WTC11 (cell line): ENCODE results near the gene NFATC3. TPM values are rescaled to one million over a fixed set of nuclear protein-coding genes. Genes with fewer than 3 reads are reported as not detected.

Source experiments
- ATAC-seq: fragments of 200-7000 bp; cut with Tn5 transposase; 2 replicates; pipeline ENCODE4 v1.10.0; 2021; ENCODE audit warnings: mild to moderate bottlenecking, moderate library complexity
- CTCF ChIA-PET: fragments of 300-600 bp; sonication (Branson Sonifier 250); formaldehyde crosslinking; loops from one replicate; lab custom pipeline; 2021; ENCODE audit warnings: antibody characterized with exemption; lab: Charles Lee
- POLR2A ChIA-PET: fragments of 350-600 bp; sonication (Branson Sonifier 250); formaldehyde crosslinking; loops from one replicate; lab custom pipeline; 2021; ENCODE audit warnings: antibody characterized with exemption; lab: Charles Lee
- DNase-seq: peaks from one replicate; pipeline ENCODE4 v3.0.0; 2021; ENCODE audit warnings: low spot score
- H3K27ac Mint-ChIP-seq: 2 replicates; pipeline ENCODE4 v1.8.0; 2021; ENCODE audit warnings: mixed read lengths
- H3K27me3 Mint-ChIP-seq: 2 replicates; pipeline ENCODE4 v1.8.0; 2021; ENCODE audit warnings: low read depth, mild to moderate bottlenecking, moderate library complexity, mixed read lengths
- H3K36me3 Mint-ChIP-seq: 2 replicates; pipeline ENCODE4 v1.8.0; 2021; ENCODE audit warnings: mixed read lengths
- H3K4me1 Mint-ChIP-seq: 2 replicates; pipeline ENCODE4 v1.8.0; 2022; ENCODE audit warnings: mixed read lengths
- H3K4me3 Mint-ChIP-seq: 2 replicates; pipeline ENCODE4 v1.8.0; 2021; ENCODE audit warnings: mild to moderate bottlenecking, moderate library complexity, mixed read lengths
- H3K9me3 Mint-ChIP-seq: 2 replicates; pipeline ENCODE4 v1.8.0; 2021; ENCODE audit warnings: mixed read lengths
- CBFB ChIP-seq: sonication (generic); formaldehyde crosslinking; IDR thresholded peaks from 2 replicates; pipeline ENCODE4 v1.8.1; 2022; ENCODE audit warnings: mild to moderate bottlenecking, low read depth, missing genetic modification reagents
- CREM ChIP-seq: sonication (generic); formaldehyde crosslinking; IDR thresholded peaks from 2 replicates; pipeline ENCODE4 v1.8.1; 2022; ENCODE audit warnings: mild to moderate bottlenecking, missing genetic modification reagents, moderate library complexity
- FOXJ3 ChIP-seq: sonication (generic); formaldehyde crosslinking; IDR thresholded peaks from 2 replicates; pipeline ENCODE4 v1.9.0; 2021; ENCODE audit warnings: missing genetic modification reagents, mild to moderate bottlenecking, borderline replicate concordance
- GRHL2 ChIP-seq: fragments of 250-450 bp; sonication (Bioruptor Pico); IDR thresholded peaks from 2 replicates; pipeline ENCODE4 v1.8.0; 2022; ENCODE audit warnings: mild to moderate bottlenecking, moderate library complexity; ENCODE audit not compliant: insufficient replicate concordance, severe bottlenecking
- RORB ChIP-seq: fragments of 250-450 bp; sonication (Bioruptor Pico); IDR thresholded peaks from 2 replicates; pipeline ENCODE4 v1.9.0; 2021; ENCODE audit warnings: mild to moderate bottlenecking
- TEAD1 ChIP-seq: sonication (generic); formaldehyde crosslinking; IDR thresholded peaks from 2 replicates; pipeline ENCODE4 v1.8.0; 2022; ENCODE audit warnings: mild to moderate bottlenecking, missing genetic modification reagents
- TEAD4 ChIP-seq: sonication (generic); formaldehyde crosslinking; IDR thresholded peaks from 2 replicates; pipeline ENCODE4 v1.8.0; 2022; ENCODE audit warnings: mild to moderate bottlenecking, missing genetic modification reagents
- TP53 ChIP-seq: sonication (generic); formaldehyde crosslinking; IDR thresholded peaks from 2 replicates; pipeline ENCODE4 v1.8.1; 2023; ENCODE audit warnings: mild to moderate bottlenecking, missing genetic modification reagents
- ZNF219 ChIP-seq: sonication (generic); formaldehyde crosslinking; IDR thresholded peaks from 2 replicates; pipeline ENCODE4 v1.8.0; 2023; ENCODE audit warnings: missing genetic modification reagents, mild to moderate bottlenecking, borderline replicate concordance
- ZNF263 ChIP-seq: sonication (generic); formaldehyde crosslinking; IDR thresholded peaks from 2 replicates; pipeline ENCODE4 v1.8.1; 2022; ENCODE audit warnings: low read depth, mild to moderate bottlenecking, moderate library complexity, missing genetic modification reagents
- ZNF416 ChIP-seq: fragments of 250-450 bp; sonication (Bioruptor Pico); IDR thresholded peaks from 2 replicates; pipeline ENCODE4 v1.9.0; 2021; ENCODE audit warnings: mild to moderate bottlenecking, inconsistent platforms
- total RNA-seq: library from RNA; stranded (reverse); gene quantifications from 3 replicates; pipeline ENCODE4 v1.2.3, GENCODE V29; 2021
- TF ChIP-seq, protein P1 (sequence below): sonication (generic); formaldehyde crosslinking; IDR thresholded peaks from 2 replicates; pipeline ENCODE4 v1.8.1; 2023; ENCODE audit warnings: mild to moderate bottlenecking, missing genetic modification reagents, moderate library complexity
- TF ChIP-seq, protein P2 (sequence below): sonication (generic); formaldehyde crosslinking; IDR thresholded peaks from 2 replicates; pipeline ENCODE4 v1.8.0; 2022; ENCODE audit warnings: missing genetic modification reagents
- TF ChIP-seq, protein P3 (sequence below): fragments of 250-450 bp; sonication (Bioruptor Pico); IDR thresholded peaks from 2 replicates; pipeline ENCODE4 v1.9.0; 2021; ENCODE audit warnings: mild to moderate bottlenecking, borderline replicate concordance
- TF ChIP-seq, protein P4 (sequence below): sonication (generic); formaldehyde crosslinking; IDR thresholded peaks from 2 replicates; pipeline ENCODE4 v1.8.0; 2022; ENCODE audit warnings: mild to moderate bottlenecking, missing genetic modification reagents
- TF ChIP-seq, protein P5 (sequence below): sonication (generic); formaldehyde crosslinking; IDR thresholded peaks from 2 replicates; pipeline ENCODE4 v1.8.1; 2023; ENCODE audit warnings: mild to moderate bottlenecking, missing genetic modification reagents, moderate library complexity
- TF ChIP-seq, protein P6 (sequence below): sonication (generic); formaldehyde crosslinking; IDR thresholded peaks from 2 replicates; pipeline ENCODE4 v1.8.1; 2023; ENCODE audit warnings: mild to moderate bottlenecking, missing genetic modification reagents, borderline replicate concordance
- TF ChIP-seq, protein P7 (sequence below): fragments of 200-600 bp; IDR thresholded peaks from 2 replicates; pipeline ENCODE4 v1.8.0; 2022; ENCODE audit warnings: antibody characterized with exemption
- TF ChIP-seq, protein P8 (sequence below): fragments of 250-450 bp; sonication (Bioruptor Pico); IDR thresholded peaks from 2 replicates; pipeline ENCODE4 v1.9.0; 2021; ENCODE audit warnings: moderate library complexity, mild to moderate bottlenecking, inconsistent platforms, borderline replicate concordance

NFATC3 gene
- total RNA-seq, 1 experiment from 2014 or later, result 34.6 TPM

DNA sequence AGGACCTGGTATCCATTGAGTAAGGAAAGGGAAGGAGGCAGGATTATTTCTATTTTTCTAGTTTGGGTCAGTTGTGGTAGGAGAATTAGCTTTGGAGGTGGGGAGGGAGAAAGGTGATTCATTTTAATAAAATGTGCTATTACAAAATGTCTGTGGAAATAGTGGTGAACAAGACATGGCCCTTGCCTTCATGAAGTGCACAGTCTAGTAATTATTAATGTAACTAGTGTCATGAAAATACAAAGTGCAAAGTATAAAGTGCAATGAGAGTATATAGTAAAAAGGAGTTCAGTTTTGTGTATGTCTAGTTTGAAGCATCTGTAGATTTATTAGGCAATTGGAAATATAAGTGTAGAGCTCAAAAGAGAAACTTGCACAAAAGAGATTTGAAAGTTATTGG is 11.9 kb downstream of the NFATC3 start:
- peak overlapping the region; percentile 12; the same call in 1 of the 2 replicates for H3K27ac Mint-ChIP-seq
- H3K4me1 Mint-ChIP-seq, result peaks cover 27% of the 10 kb centered on the region
- CTCF ChIA-PET, result no interaction called here
- DNase-seq (no peak), ATAC-seq (no peak)
- no peak overlapping the region for H3K4me3 Mint-ChIP-seq
- POLR2A ChIA-PET, result interaction anchor here (0.6 kb wide), 1 partner anchor 24 kb away, joined by 3 read pairs; no protein-coding TSS in a partner anchor
- TF ChIP-seq TEAD4, result no peak
- TF ChIP-seq ZNF263 (CRISPR knock-in tag), result no peak
- no peak for TF ChIP-seq ZNF219 (CRISPR knock-in tag)
- no peak for TF ChIP-seq TEAD1
- TF ChIP-seq, protein P1, sequence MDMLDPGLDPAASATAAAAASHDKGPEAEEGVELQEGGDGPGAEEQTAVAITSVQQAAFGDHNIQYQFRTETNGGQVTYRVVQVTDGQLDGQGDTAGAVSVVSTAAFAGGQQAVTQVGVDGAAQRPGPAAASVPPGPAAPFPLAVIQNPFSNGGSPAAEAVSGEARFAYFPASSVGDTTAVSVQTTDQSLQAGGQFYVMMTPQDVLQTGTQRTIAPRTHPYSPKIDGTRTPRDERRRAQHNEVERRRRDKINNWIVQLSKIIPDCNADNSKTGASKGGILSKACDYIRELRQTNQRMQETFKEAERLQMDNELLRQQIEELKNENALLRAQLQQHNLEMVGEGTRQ, result no peak
- TF ChIP-seq CREM (CRISPR knock-in tag), result no peak
- TF ChIP-seq, protein P2, sequence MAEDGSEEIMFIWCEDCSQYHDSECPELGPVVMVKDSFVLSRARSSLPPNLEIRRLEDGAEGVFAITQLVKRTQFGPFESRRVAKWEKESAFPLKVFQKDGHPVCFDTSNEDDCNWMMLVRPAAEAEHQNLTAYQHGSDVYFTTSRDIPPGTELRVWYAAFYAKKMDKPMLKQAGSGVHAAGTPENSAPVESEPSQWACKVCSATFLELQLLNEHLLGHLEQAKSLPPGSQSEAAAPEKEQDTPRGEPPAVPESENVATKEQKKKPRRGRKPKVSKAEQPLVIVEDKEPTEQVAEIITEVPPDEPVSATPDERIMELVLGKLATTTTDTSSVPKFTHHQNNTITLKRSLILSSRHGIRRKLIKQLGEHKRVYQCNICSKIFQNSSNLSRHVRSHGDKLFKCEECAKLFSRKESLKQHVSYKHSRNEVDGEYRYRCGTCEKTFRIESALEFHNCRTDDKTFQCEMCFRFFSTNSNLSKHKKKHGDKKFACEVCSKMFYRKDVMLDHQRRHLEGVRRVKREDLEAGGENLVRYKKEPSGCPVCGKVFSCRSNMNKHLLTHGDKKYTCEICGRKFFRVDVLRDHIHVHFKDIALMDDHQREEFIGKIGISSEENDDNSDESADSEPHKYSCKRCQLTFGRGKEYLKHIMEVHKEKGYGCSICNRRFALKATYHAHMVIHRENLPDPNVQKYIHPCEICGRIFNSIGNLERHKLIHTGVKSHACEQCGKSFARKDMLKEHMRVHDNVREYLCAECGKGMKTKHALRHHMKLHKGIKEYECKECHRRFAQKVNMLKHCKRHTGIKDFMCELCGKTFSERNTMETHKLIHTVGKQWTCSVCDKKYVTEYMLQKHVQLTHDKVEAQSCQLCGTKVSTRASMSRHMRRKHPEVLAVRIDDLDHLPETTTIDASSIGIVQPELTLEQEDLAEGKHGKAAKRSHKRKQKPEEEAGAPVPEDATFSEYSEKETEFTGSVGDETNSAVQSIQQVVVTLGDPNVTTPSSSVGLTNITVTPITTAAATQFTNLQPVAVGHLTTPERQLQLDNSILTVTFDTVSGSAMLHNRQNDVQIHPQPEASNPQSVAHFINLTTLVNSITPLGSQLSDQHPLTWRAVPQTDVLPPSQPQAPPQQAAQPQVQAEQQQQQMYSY (CRISPR knock-in tag), result no peak
- TF ChIP-seq GRHL2 (CRISPR knock-in tag), result no peak
- TF ChIP-seq TP53 (CRISPR knock-in tag), result no peak
- TF ChIP-seq RORB, result no peak
- TF ChIP-seq ZNF416 (CRISPR knock-in tag), result no peak
- TF ChIP-seq, protein P3, sequence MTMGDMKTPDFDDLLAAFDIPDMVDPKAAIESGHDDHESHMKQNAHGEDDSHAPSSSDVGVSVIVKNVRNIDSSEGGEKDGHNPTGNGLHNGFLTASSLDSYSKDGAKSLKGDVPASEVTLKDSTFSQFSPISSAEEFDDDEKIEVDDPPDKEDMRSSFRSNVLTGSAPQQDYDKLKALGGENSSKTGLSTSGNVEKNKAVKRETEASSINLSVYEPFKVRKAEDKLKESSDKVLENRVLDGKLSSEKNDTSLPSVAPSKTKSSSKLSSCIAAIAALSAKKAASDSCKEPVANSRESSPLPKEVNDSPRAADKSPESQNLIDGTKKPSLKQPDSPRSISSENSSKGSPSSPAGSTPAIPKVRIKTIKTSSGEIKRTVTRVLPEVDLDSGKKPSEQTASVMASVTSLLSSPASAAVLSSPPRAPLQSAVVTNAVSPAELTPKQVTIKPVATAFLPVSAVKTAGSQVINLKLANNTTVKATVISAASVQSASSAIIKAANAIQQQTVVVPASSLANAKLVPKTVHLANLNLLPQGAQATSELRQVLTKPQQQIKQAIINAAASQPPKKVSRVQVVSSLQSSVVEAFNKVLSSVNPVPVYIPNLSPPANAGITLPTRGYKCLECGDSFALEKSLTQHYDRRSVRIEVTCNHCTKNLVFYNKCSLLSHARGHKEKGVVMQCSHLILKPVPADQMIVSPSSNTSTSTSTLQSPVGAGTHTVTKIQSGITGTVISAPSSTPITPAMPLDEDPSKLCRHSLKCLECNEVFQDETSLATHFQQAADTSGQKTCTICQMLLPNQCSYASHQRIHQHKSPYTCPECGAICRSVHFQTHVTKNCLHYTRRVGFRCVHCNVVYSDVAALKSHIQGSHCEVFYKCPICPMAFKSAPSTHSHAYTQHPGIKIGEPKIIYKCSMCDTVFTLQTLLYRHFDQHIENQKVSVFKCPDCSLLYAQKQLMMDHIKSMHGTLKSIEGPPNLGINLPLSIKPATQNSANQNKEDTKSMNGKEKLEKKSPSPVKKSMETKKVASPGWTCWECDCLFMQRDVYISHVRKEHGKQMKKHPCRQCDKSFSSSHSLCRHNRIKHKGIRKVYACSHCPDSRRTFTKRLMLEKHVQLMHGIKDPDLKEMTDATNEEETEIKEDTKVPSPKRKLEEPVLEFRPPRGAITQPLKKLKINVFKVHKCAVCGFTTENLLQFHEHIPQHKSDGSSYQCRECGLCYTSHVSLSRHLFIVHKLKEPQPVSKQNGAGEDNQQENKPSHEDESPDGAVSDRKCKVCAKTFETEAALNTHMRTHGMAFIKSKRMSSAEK (CRISPR knock-in tag), result no peak
- TF ChIP-seq, protein P4, sequence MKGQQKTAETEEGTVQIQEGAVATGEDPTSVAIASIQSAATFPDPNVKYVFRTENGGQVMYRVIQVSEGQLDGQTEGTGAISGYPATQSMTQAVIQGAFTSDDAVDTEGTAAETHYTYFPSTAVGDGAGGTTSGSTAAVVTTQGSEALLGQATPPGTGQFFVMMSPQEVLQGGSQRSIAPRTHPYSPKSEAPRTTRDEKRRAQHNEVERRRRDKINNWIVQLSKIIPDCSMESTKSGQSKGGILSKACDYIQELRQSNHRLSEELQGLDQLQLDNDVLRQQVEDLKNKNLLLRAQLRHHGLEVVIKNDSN (CRISPR knock-in tag), result no peak
- no peak for TF ChIP-seq CBFB (CRISPR knock-in tag)
- TF ChIP-seq, protein P5, sequence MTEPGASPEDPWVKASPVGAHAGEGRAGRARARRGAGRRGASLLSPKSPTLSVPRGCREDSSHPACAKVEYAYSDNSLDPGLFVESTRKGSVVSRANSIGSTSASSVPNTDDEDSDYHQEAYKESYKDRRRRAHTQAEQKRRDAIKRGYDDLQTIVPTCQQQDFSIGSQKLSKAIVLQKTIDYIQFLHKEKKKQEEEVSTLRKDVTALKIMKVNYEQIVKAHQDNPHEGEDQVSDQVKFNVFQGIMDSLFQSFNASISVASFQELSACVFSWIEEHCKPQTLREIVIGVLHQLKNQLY (CRISPR knock-in tag), result no peak
- H3K27me3 Mint-ChIP-seq, result no peaks in the 10 kb centered on the region
- H3K36me3 Mint-ChIP-seq, result no peaks in the 10 kb centered on the region
- H3K9me3 Mint-ChIP-seq, result no peaks in the 10 kb centered on the region

DNA sequence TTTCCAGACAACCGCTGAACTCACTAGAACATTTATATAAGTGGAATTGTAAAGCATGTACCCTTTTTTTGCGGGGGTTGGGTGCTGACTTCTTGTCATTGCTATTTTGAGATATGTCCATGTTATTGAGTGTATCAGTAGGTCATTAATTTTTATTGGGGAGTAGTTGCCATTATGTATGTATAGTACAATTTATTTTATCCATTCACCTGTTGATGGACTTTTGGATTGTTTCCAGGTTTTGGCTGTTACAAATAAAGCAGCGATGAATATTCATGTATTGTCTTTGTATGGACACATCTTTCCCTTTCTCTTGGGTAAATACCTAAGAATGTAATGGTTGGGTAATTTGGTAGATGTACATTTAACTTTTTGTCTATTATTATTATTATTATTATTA is 12.7 kb downstream of the NFATC3 start:
- ATAC-seq (no peak), DNase-seq (no peak)
- Mint-ChIP-seq H3K36me3 (no peaks in the 10 kb centered on the region), H3K4me3 (no peak overlapping the region), H3K4me1 (peaks cover 30% of the 10 kb centered on the region), H3K9me3 (no peaks in the 10 kb centered on the region), H3K27ac (no peak overlapping the region), H3K27me3 (no peaks in the 10 kb centered on the region)
- ChIA-PET CTCF (no interaction called here), POLR2A (no interaction called here)
- TF ChIP-seq, protein P6, sequence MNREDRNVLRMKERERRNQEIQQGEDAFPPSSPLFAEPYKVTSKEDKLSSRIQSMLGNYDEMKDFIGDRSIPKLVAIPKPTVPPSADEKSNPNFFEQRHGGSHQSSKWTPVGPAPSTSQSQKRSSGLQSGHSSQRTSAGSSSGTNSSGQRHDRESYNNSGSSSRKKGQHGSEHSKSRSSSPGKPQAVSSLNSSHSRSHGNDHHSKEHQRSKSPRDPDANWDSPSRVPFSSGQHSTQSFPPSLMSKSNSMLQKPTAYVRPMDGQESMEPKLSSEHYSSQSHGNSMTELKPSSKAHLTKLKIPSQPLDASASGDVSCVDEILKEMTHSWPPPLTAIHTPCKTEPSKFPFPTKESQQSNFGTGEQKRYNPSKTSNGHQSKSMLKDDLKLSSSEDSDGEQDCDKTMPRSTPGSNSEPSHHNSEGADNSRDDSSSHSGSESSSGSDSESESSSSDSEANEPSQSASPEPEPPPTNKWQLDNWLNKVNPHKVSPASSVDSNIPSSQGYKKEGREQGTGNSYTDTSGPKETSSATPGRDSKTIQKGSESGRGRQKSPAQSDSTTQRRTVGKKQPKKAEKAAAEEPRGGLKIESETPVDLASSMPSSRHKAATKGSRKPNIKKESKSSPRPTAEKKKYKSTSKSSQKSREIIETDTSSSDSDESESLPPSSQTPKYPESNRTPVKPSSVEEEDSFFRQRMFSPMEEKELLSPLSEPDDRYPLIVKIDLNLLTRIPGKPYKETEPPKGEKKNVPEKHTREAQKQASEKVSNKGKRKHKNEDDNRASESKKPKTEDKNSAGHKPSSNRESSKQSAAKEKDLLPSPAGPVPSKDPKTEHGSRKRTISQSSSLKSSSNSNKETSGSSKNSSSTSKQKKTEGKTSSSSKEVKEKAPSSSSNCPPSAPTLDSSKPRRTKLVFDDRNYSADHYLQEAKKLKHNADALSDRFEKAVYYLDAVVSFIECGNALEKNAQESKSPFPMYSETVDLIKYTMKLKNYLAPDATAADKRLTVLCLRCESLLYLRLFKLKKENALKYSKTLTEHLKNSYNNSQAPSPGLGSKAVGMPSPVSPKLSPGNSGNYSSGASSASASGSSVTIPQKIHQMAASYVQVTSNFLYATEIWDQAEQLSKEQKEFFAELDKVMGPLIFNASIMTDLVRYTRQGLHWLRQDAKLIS (CRISPR knock-in tag), result no peak
- no peak for TF ChIP-seq FOXJ3
- TF ChIP-seq, protein P7, sequence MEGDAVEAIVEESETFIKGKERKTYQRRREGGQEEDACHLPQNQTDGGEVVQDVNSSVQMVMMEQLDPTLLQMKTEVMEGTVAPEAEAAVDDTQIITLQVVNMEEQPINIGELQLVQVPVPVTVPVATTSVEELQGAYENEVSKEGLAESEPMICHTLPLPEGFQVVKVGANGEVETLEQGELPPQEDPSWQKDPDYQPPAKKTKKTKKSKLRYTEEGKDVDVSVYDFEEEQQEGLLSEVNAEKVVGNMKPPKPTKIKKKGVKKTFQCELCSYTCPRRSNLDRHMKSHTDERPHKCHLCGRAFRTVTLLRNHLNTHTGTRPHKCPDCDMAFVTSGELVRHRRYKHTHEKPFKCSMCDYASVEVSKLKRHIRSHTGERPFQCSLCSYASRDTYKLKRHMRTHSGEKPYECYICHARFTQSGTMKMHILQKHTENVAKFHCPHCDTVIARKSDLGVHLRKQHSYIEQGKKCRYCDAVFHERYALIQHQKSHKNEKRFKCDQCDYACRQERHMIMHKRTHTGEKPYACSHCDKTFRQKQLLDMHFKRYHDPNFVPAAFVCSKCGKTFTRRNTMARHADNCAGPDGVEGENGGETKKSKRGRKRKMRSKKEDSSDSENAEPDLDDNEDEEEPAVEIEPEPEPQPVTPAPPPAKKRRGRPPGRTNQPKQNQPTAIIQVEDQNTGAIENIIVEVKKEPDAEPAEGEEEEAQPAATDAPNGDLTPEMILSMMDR, result no peak
- TF ChIP-seq, protein P8, sequence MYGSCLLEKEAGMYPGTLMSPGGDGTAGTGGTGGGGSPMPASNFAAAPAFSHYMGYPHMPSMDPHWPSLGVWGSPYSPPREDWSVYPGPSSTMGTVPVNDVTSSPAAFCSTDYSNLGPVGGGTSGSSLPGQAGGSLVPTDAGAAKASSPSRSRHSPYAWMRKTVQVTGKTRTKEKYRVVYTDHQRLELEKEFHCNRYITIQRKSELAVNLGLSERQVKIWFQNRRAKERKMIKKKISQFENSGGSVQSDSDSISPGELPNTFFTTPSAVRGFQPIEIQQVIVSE (CRISPR knock-in tag), result no peak
